Liver (tissue), 9 donors: ENCODE measurements around the gene ITGB2. TPM values are rescaled to one million over a fixed set of nuclear protein-coding genes. Genes with fewer than 3 reads are reported as not detected.

Experiments
- DNase-seq: peaks from one replicate; pipeline ENCODE4 v3.0.0-alpha.2; 2017; ENCODE audit warnings: low spot score
- H3K27ac ChIP-seq, 2 donors: one replicate each; pipeline ENCODE4 v1.7.0; 2013; ENCODE audit warnings: inconsistent platforms in 2 of 2, low read length in 2 of 2, control low read depth in 1 of 2, low read depth in 1 of 2, mild to moderate bottlenecking in 1 of 2
- H3K27me3 ChIP-seq, 4 donors: one replicate each; pipeline versions ENCODE4 v1.6.1 to v1.7.0; 2013; ENCODE audit warnings: low read length in 3 of 4, inconsistent platforms in 1 of 4, mild to moderate bottlenecking in 1 of 4, moderate library complexity in 1 of 4; ENCODE audit not compliant: control insufficient read depth in 4 of 4, insufficient read depth in 4 of 4
- H3K36me3 ChIP-seq, 4 donors: one replicate each; pipeline versions ENCODE4 v1.6.1 to v1.7.0; 2013; ENCODE audit warnings: low read length in 3 of 4, mild to moderate bottlenecking in 3 of 4, low read depth in 1 of 4, moderate library complexity in 1 of 4; ENCODE audit not compliant: control insufficient read depth in 4 of 4, insufficient read depth in 3 of 4
- H3K4me1 ChIP-seq, 4 donors: one replicate each; pipeline versions ENCODE4 v1.6.1 to v1.7.0; 2013; ENCODE audit warnings: low read length in 3 of 4, mild to moderate bottlenecking in 3 of 4, moderate library complexity in 1 of 4; ENCODE audit not compliant: control insufficient read depth in 4 of 4, insufficient read depth in 4 of 4
- H3K4me3 ChIP-seq, 3 donors: one replicate each; pipeline versions ENCODE4 v1.6.1 to v1.7.0; 2013; ENCODE audit warnings: low read length in 3 of 3, control low read depth in 1 of 3, low read depth in 1 of 3, mild to moderate bottlenecking in 1 of 3
- H3K9ac ChIP-seq, 2 donors: one replicate each; pipeline ENCODE4 v1.7.0; 2013; ENCODE audit warnings: low read length in 2 of 2, mild to moderate bottlenecking in 2 of 2, moderate library complexity in 2 of 2, control low read depth in 1 of 2, low read depth in 1 of 2
- H3K9me3 ChIP-seq, 4 donors: one replicate each; pipeline versions ENCODE4 v1.6.1 to v1.7.0; 2013; ENCODE audit warnings: low read length in 3 of 4; ENCODE audit not compliant: control insufficient read depth in 4 of 4
- CTCF ChIP-seq: fragments of 150-350 bp; IDR thresholded peaks from 2 replicates; pipeline ENCODE4 v1.5.1; 2017; ENCODE audit warnings: improper control_type of control experiment, low read depth, low read length; ENCODE audit not compliant: missing input control
- EGR1 ChIP-seq, 2 donors: IDR thresholded peaks; 2 replicates each; pipeline ENCODE4 v1.6.1; 2016 to 2018; ENCODE audit warnings: antibody characterized with exemption in 2 of 2, low read depth in 2 of 2
- FOXA1 ChIP-seq: IDR thresholded peaks from 2 replicates; pipeline ENCODE4 v1.6.1; 2016; ENCODE audit warnings: antibody characterized with exemption
- FOXA2 ChIP-seq: IDR thresholded peaks from 2 replicates; pipeline ENCODE4 v1.6.1; 2016; ENCODE audit warnings: antibody characterized with exemption
- GABPA ChIP-seq, 2 donors: IDR thresholded peaks in 1 of 2; conservative IDR thresholded peaks in 1 of 2; 2 replicates each; pipeline ENCODE4 v1.6.1; 2016; ENCODE audit warnings: antibody characterized with exemption in 2 of 2, mild to moderate bottlenecking in 1 of 2, moderate library complexity in 1 of 2
- HNF4A ChIP-seq, 2 donors: conservative IDR thresholded peaks; 2 replicates each; pipeline ENCODE4 v1.6.1; 2016; ENCODE audit warnings: antibody characterized with exemption in 2 of 2, mild to moderate bottlenecking in 2 of 2
- JUND ChIP-seq, 2 donors: IDR thresholded peaks; 2 replicates each; pipeline ENCODE4 v1.6.1; 2016; ENCODE audit warnings: antibody characterized with exemption in 2 of 2
- NR2F2 ChIP-seq: IDR thresholded peaks from 2 replicates; pipeline ENCODE4 v1.6.1; 2016; ENCODE audit warnings: antibody characterized with exemption
- RXRA ChIP-seq, 2 donors: IDR thresholded peaks; 2 replicates each; pipeline ENCODE4 v1.6.1; 2017 to 2018; ENCODE audit warnings: antibody characterized with exemption in 2 of 2, mild to moderate bottlenecking in 1 of 2
- TAF1 ChIP-seq: conservative IDR thresholded peaks from 2 replicates; pipeline ENCODE4 v1.6.1; 2016; ENCODE audit warnings: antibody characterized with exemption, mild to moderate bottlenecking
- YY1 ChIP-seq: IDR thresholded peaks from 2 replicates; pipeline ENCODE4 v1.6.1; 2016; ENCODE audit warnings: antibody characterized with exemption, mild to moderate bottlenecking
- whole genome bisulfite sequencing: extraction: QIAGEN DNeasy Blood & Tissue Kit; methylation state at CpG from one replicate; pipeline ENCODE4 v1.1.7; 2013; 5-methylcytosine and 5-hydroxymethylcytosine counted together
- polyA plus RNA-seq, 2 donors: library from polyadenylated mRNA; stranded (reverse) in 1 of 2; unstranded in 1 of 2; fragments of 200-250 nt in 1 of 2; fragments of >200 nt in 1 of 2; fragmentation: Nextera tagmentation in 1 of 2; extraction: Ambion mirVana in 1 of 2; gene quantifications; one replicate each; pipeline versions ENCODE4 v1.2.1 to v1.2.3, GENCODE V29; 2013 to 2015
- total RNA-seq, 2 donors: library from RNA; depleted of rRNA; stranded (reverse); fragments of >200 nt; gene quantifications; one replicate each; pipeline ENCODE4 v1.2.3, GENCODE V29; 2014
- TF ChIP-seq, protein P1 (sequence below): IDR thresholded peaks from 2 replicates; pipeline ENCODE4 v1.6.1; 2016; ENCODE audit warnings: antibody characterized with exemption
- donor health status: healthy.
- donor health status: healthy.
- donor health status: healthy.
- donor health status: healthy.
- donor health status: healthy.

Gene ITGB2
- total and polyA plus RNA-seq, 4 donors = 9.6 to 50.6 (median 28.7) TPM

GRCh38 chr21:44908908-44909307, 11.8 kb downstream of the ITGB2 start:
- no peaks in the 10 kb centered on the region for H3K36me3 ChIP-seq
- H3K9me3 ChIP-seq = no peaks in the 10 kb centered on the region
- no peak overlapping the region for H3K4me3 ChIP-seq
- TF ChIP-seq JUND (IDR thresholded peaks at IDR 0.05) = no peak
- TF ChIP-seq FOXA2 = no peak
- no peak for TF ChIP-seq HNF4A (conservative IDR thresholded peaks at IDR 0.05)
- TF ChIP-seq YY1 = no peak
- no peak for TF ChIP-seq RXRA (IDR thresholded peaks at IDR 0.05)
- no peak for TF ChIP-seq GABPA (IDR thresholded peaks at IDR 0.05 in 1 of 2, conservative IDR thresholded peaks at IDR 0.05 in 1 of 2)
- TF ChIP-seq TAF1 = no peak
- TF ChIP-seq CTCF = no peak
- TF ChIP-seq, protein P1, sequence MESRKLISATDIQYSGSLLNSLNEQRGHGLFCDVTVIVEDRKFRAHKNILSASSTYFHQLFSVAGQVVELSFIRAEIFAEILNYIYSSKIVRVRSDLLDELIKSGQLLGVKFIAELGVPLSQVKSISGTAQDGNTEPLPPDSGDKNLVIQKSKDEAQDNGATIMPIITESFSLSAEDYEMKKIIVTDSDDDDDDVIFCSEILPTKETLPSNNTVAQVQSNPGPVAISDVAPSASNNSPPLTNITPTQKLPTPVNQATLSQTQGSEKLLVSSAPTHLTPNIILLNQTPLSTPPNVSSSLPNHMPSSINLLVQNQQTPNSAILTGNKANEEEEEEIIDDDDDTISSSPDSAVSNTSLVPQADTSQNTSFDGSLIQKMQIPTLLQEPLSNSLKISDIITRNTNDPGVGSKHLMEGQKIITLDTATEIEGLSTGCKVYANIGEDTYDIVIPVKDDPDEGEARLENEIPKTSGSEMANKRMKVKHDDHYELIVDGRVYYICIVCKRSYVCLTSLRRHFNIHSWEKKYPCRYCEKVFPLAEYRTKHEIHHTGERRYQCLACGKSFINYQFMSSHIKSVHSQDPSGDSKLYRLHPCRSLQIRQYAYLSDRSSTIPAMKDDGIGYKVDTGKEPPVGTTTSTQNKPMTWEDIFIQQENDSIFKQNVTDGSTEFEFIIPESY = no peak
- no peak for TF ChIP-seq EGR1 (IDR thresholded peaks at IDR 0.05; ENCODE audit: low read depth in 2 of 2)
- TF ChIP-seq FOXA1 = no peak
- no peak overlapping the region for H3K27ac ChIP-seq
- DNase-seq = no peak
- H3K9ac ChIP-seq = no peak overlapping the region
- H3K4me1 ChIP-seq = peaks cover 28 to 42% (median 37%) of the 10 kb centered on the region in 4 donors
- H3K27me3 ChIP-seq = no peaks in the 10 kb centered on the region
- WGBS = 96% methylated on average over 21 of the region's 21 CpGs

DNA sequence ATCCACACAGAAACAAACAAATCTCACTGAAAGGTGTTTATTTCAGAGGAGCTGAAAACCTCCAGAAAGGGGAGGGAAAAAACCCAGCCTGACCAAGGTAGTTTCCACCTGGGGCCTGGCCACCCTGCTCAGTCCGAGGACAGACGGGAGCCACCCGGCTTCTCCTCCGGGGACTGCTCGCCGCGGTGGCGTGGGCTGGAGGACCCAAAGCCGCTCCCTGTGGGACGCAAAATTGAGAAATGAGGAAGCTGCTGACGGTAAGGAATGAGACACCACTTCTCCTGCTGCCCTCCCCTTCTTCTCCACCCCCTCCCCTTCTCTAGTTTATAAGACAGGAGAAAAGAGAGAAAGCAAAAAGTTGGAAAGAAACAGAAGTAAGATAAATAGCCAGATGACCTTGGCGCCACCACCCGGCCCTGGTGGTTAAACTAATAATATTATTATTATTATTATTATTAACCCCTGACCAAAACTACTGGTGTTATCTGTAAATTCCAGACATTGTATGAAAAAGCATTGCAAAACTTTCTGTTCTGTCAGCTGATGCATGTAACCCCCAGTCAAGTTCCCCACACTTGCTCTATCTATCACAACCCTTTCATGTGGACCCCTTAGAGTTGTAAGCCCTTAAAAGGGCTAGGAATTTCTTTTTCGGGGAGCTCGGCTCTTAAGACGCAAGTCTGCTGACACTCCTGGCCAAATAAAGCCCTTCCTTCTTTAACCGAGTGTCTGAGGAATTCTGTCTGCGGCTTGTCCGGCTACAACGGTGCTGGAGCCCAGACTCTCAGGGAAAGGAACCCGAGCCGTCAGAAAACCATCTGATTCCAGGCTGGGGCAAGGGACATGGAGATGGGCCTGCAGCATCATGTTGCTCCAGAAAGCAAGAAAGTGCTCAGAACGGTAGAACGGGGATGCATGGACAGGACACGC, 12.5 kb downstream of the ITGB2 start:
- H3K9me3 ChIP-seq = no peaks in the 10 kb centered on the region
- 76% methylated on average over 25 of the region's 25 CpGs for WGBS
- no peak overlapping the region for H3K9ac ChIP-seq
- no peak overlapping the region for H3K4me3 ChIP-seq
- DNase-seq = no peak
- peaks cover 23 to 35% (median 30%) of the 10 kb centered on the region in 4 donors for H3K4me1 ChIP-seq
- peak overlapping the region in 1 of 2 donors; percentile 13 for H3K27ac ChIP-seq
- TF ChIP-seq NR2F2 = no peak
- TF ChIP-seq, protein P1 = no peak
- no peaks in the 10 kb centered on the region for H3K27me3 ChIP-seq
- H3K36me3 ChIP-seq = no peaks in the 10 kb centered on the region
